Measurements from ENCODE around the gene GDF10. TPM values are rescaled to one million over a fixed set of nuclear protein-coding genes. Genes with fewer than 3 reads are reported as not detected.

The GDF10 gene
- total RNA-seq, 1 donor from 2014 or later, result 3.1 TPM

- no peak for DNase-seq
Measured at GRCh38 chr10:47316131-47316530, 16.1 kb downstream of the GDF10 start.

- DNase-seq, result no peak
Measured at GRCh38 chr10:47317251-47317650, 17.3 kb downstream of the GDF10 start.

- DNase-seq, result no peak
Measured at GRCh38 chr10:47318706-47319105, 18.7 kb downstream of the GDF10 start.

GRCh38 chr10:47319784-47320183 is 19.8 kb downstream of the GDF10 start:
- DNase-seq, result no peak

- no peak for DNase-seq
Measured at GRCh38 chr10:47320812-47321211, 20.8 kb downstream of the GDF10 start.

GRCh38 chr10:47321521-47322195 is 21.7 kb downstream of the GDF10 start:
- DNase-seq, result no peak

- DNase-seq, result no peak
Measured at GRCh38 chr10:47322300-47323061, 22.5 kb downstream of the GDF10 start, which contains the start of gene GDF2. GDF2 (plus strand) TSS chr10:47322454; CDS start chr10:47322669, 215 bp downstream.

GRCh38 chr10:47323087-47323486 is 23.1 kb downstream of the GDF10 start:
- no peak for DNase-seq

GRCh38 chr10:47323636-47324296 is 23.8 kb downstream of the GDF10 start:
- no peak for DNase-seq

GRCh38 chr10:47325303-47326291 is 25.6 kb downstream of the GDF10 start:
- DNase-seq, result no peak

GRCh38 chr10:47326306-47326926 is 26.4 kb downstream of the GDF10 start:
- DNase-seq, result no peak

GRCh38 chr10:47326927-47327330 is 26.9 kb downstream of the GDF10 start:
- DNase-seq, result no peak

- no peak for DNase-seq
Measured at GRCh38 chr10:47329855-47330254, 29.9 kb downstream of the GDF10 start.

GRCh38 chr10:47330366-47330765 is 30.4 kb downstream of the GDF10 start:
- DNase-seq, result no peak

GRCh38 chr10:47330804-47331203 is 30.8 kb downstream of the GDF10 start:
- no peak for DNase-seq

- no peak for DNase-seq
Measured at GRCh38 chr10:47331491-47331890, 31.5 kb downstream of the GDF10 start.

- no peak for DNase-seq
Measured at GRCh38 chr10:47331954-47332353, 32.0 kb downstream of the GDF10 start.

- no peak for DNase-seq
Measured at GRCh38 chr10:47332371-47332770, 32.4 kb downstream of the GDF10 start.

GRCh38 chr10:47332946-47333345 is 32.9 kb downstream of the GDF10 start:
- no peak for DNase-seq

- DNase-seq, result no peak
Measured at GRCh38 chr10:47333532-47333931, 33.5 kb downstream of the GDF10 start.

- no peak for DNase-seq
Measured at GRCh38 chr10:47334466-47335295, 34.7 kb downstream of the GDF10 start.
